Motor neuron (in vitro differentiated cells): ENCODE measurements around the gene TMEM135. TPM values are rescaled to one million over a fixed set of nuclear protein-coding genes. Genes with fewer than 3 reads are reported as not detected.

Experiments used
- ATAC-seq, 8 experiments: fragments of 200-7000 bp; cut with Tn5 transposase; replicated peaks in 6 of 8; 2 replicates each; pipeline ENCODE4 v1.8.0; 2021; ENCODE audit warnings: mild to moderate bottlenecking in 8 of 8, moderate library complexity in 8 of 8
- H3K27ac ChIP-seq, 2 donors: fragments of 250-450 bp; sonication (Bioruptor Pico); 2 replicates each; pipeline ENCODE4 v1.9.0; 2021; ENCODE audit warnings: antibody characterized with exemption in 2 of 2, mild to moderate bottlenecking in 2 of 2, moderate library complexity in 1 of 2
- H3K4me1 ChIP-seq, 2 donors: fragments of 250-450 bp; sonication (Bioruptor Pico); replicated peaks in 1 of 2; 2 replicates each; pipeline ENCODE4 v1.6.1; 2021; ENCODE audit warnings: antibody characterized with exemption in 2 of 2, mild to moderate bottlenecking in 2 of 2, moderate library complexity in 1 of 2
- H3K4me3 ChIP-seq, 5 donors: fragments of 250-450 bp; sonication (Bioruptor Pico); 2 replicates each; pipeline ENCODE4 v1.9.0; 2021; ENCODE audit warnings: antibody characterized with exemption in 5 of 5, mild to moderate bottlenecking in 5 of 5, moderate library complexity in 4 of 5
- WGBS, 10 experiments: fragments of 450-650 bp; shearing (Covaris generic); methylation state at CpG; one replicate each; pipeline ENCODE4 v1.0.0; 2022; 5-methylcytosine and 5-hydroxymethylcytosine counted together
- in situ Hi-C, 9 experiments: fragments of 400-800 bp; cut with MboI; loops; one replicate each; pipeline ENCODE4 v1.15.0; 2021; ENCODE audit warnings: low sequenced_read_pairs in 9 of 9, low pct_unique_long_range_greater_than_20kb in 2 of 9; ENCODE audit not compliant: unreplicated experiment in 9 of 9
- total RNA-seq, 8 experiments: library from RNA; unstranded; fragments of 300-600 nt; gene quantifications; 2 replicates each; pipeline versions ENCODE4 v1.2.3 to v1.2.4, GENCODE V29; 2022

The TMEM135 gene
- total RNA-seq, 8 experiments from 2014 or later, result 12.5 to 38.9 (median 21.8) TPM

- H3K4me1 ChIP-seq, result peaks cover 3 to 10% of the 10 kb centered on the region in 2 donors
- in situ Hi-C loops, result no loop called here
- no peak overlapping the region for H3K27ac ChIP-seq
- whole genome bisulfite sequencing, 10 experiments, result 80 to 100% (median 88%) methylated on average over 1 to 3 of the region's 3 CpGs; no CpG with 5 or more reads in 2 of the 10 experiments
- H3K4me3 ChIP-seq, result no peak overlapping the region
- ATAC-seq, result peak in 3 of 8 experiments; percentile 66 to 77 (median 72)
Measured at GRCh38 chr11:87300640-87301380, 263.1 kb downstream of the TMEM135 start.

GRCh38 chr11:87301785-87302540, 264.2 kb downstream of the TMEM135 start:
- 0 to 63% (median 37%) methylated on average over 1 to 2 of the region's 2 CpGs for WGBS, 10 experiments
- peak in 2 of 8 experiments; percentile 25 to 39 for ATAC-seq
- H3K4me1 ChIP-seq, result peaks cover 3 to 10% of the 10 kb centered on the region in 2 donors
- no peak overlapping the region for H3K4me3 ChIP-seq
- H3K27ac ChIP-seq, result no peak overlapping the region
- in situ Hi-C loops, result no loop called here

DNA sequence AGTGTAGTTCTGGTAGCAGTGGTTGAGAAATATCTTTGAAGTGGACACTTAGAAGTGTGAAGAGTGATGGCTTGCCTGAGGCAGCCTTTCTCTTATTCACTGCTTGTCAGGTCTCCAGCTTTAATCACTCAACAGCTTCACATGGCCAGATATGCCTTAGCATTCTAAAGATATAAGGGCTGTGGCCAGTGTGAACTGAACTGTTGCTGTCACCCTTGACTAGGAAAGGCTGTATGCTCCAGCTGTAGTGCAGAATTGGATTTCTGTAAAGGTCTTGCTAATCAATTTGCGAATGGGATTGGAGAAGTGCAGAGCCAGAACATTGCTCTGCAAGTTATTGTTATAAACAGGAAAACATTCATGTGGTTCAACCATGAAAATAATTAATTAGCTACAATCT, 266.7 kb downstream of the TMEM135 start:
- no peak overlapping the region for H3K4me3 ChIP-seq
- ATAC-seq, result peak in 2 of 8 experiments; percentile 55 to 76
- H3K4me1 ChIP-seq, result peaks cover 3 to 10% of the 10 kb centered on the region in 2 donors
- WGBS, 10 experiments, result 29 to 100% (median 86%) methylated on average over 1 of the region's 1 CpG; no CpG with 5 or more reads in 3 of the 10 experiments
- in situ Hi-C loops, result no loop called here
- H3K27ac ChIP-seq, result no peak overlapping the region

GRCh38 chr11:87306262-87306851, 268.6 kb downstream of the TMEM135 start:
- peaks cover 3 to 9% of the 10 kb centered on the region in 2 donors for H3K4me1 ChIP-seq
- 100% methylated on average over 1 of the region's 1 CpG; no CpG with 5 or more reads in 8 of the 10 experiments for WGBS, 10 experiments
- in situ Hi-C loops, result no loop called here
- ATAC-seq, result no peak
- no peak overlapping the region for H3K27ac ChIP-seq
- H3K4me3 ChIP-seq, result no peak overlapping the region

DNA sequence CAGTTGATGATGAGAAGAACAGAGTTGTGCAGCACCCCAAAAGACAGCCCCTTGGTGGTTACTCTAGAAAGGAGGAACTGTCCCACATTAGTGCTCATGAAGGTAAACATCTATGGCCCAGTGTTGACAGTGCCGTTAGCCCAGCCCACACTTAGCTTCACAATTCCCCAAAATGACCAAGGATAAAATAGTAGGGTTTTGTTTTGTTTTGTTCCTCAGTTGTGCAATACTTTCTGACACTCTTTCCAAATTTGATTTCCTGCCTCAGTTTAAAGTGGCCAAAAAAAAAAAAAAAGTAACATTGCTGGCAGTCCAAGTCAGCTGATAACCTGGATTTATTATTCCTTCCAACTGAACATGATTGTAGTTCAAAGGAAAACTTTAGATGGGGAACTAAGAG, 269.4 kb downstream of the TMEM135 start:
- no peak for ATAC-seq
- no peak overlapping the region for H3K27ac ChIP-seq
- peaks cover 3 to 5% of the 10 kb centered on the region in 2 donors for H3K4me1 ChIP-seq
- in situ Hi-C loops, result no loop called here
- H3K4me3 ChIP-seq, result no peak overlapping the region
- 82 to 100% (median 94%) methylated on average over 1 of the region's 1 CpG; no CpG with 5 or more reads in 4 of the 10 experiments for WGBS, 10 experiments

DNA sequence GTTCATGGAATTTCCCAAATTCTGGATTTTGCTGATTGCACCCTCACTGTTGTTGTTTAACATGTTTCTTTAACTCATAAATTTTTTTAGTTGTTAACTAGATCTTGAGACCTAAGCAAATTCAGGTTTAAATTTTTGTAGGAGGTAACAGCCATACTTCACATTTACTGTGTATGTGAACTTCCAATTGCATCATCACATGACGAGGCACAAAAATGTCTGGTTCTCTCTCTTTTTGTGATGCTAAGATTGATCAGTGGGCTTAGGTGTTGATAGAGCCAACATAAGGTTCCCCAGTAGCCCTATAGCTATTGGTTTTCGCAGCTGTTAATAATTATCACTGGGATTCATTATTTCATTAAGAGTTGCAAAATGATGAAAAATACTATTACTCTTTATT, 277.5 kb downstream of the TMEM135 start:
- in situ Hi-C loops, result no loop called here
- Histone ChIP-seq H3K4me1 (no peaks in the 10 kb centered on the region), H3K4me3 (no peak overlapping the region), H3K27ac (no peak overlapping the region)
- ATAC-seq, result no peak
- WGBS, 10 experiments, result 90 to 100% (median 100%) methylated on average over 1 to 2 of the region's 2 CpGs; no CpG with 5 or more reads in 2 of the 10 experiments

DNA sequence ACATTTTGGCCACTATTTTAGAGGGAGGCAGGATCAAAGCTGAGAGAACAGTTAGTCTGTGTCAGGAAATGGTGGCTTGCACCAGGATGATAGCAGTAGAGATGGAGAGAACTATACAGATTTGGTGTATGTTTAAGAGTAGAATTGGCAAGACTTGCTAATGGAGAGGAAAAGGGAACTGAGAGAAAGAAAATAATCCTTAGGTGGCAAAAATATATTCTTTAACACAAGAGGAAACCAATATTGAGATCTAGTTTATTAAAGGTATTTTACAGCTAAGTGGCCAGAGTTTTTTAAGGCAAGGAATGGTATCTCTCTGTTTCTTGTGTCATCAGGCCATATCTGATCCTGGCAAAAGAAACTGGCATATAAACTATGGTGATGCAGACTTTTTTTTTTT, 278.8 kb downstream of the TMEM135 start:
- no peaks in the 10 kb centered on the region for H3K4me1 ChIP-seq
- H3K27ac ChIP-seq, result no peak overlapping the region
- H3K4me3 ChIP-seq, result no peak overlapping the region
- ATAC-seq, result no peak
- in situ Hi-C loops, result no loop called here

DNA sequence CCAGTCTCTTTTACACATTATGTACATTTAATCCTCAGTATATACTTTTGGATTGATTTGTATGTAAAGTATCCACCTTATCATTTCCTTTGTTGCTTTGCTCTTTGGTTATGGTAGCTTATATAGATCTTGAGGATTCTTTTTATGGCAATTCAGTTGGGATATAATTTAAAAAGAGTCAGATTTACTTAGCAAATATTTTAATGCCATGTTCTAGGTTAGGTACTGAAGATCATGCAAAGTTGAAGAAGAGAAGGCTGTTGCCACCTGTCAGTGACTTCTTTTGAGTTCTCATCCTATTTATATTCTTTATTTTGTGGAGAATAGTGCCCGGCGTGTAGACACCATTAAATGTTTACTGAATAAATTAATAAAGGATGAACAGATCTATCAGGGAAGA, 279.7 kb downstream of the TMEM135 start:
- Histone ChIP-seq H3K27ac (no peak overlapping the region), H3K4me3 (no peak overlapping the region), H3K4me1 (no peaks in the 10 kb centered on the region)
- ATAC-seq, result no peak
- in situ Hi-C loops, result no loop called here
- WGBS, 10 experiments, result 86 to 100% (median 95%) methylated on average over 2 of the region's 2 CpGs; no CpG with 5 or more reads in 2 of the 10 experiments

DNA sequence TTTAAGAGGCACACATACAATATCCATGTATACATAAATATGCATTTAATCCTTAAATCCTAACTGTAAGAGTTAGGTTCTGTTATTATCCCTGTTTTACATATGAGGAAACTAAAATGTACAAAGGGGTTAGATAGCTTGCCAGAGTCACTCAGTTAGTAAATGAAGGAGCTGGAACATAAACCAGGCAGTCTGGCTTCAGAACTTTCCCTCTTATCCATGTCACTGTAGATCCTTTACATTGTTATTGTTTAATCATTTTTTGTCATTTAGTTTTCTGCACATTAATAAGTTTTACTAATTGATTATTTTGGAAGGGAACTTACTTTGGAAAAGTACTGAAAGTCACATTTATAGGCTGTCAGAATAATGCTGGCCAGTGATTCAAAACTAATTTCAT, 282.4 kb downstream of the TMEM135 start:
- Histone ChIP-seq H3K4me3 (no peak overlapping the region), H3K4me1 (no peaks in the 10 kb centered on the region), H3K27ac (no peak overlapping the region)
- peak in 1 of 8 experiments; percentile 78 for ATAC-seq
- in situ Hi-C loops, result no loop called here

- Histone ChIP-seq H3K4me1 (no peaks in the 10 kb centered on the region), H3K27ac (no peak overlapping the region), H3K4me3 (no peak overlapping the region)
- peak in 2 of 8 experiments; percentile 45 to 63 for ATAC-seq
- WGBS, 10 experiments, result 80 to 100% (median 100%) methylated on average over 1 of the region's 1 CpG; no CpG with 5 or more reads in 2 of the 10 experiments
- in situ Hi-C loops, result no loop called here
Measured at GRCh38 chr11:87322568-87322967, 284.8 kb downstream of the TMEM135 start.

GRCh38 chr11:87323899-87324298, 286.2 kb downstream of the TMEM135 start:
- H3K27ac ChIP-seq, result no peak overlapping the region
- no peak overlapping the region for H3K4me3 ChIP-seq
- ATAC-seq, result no peak
- 91 to 100% (median 98%) methylated on average over 2 to 5 of the region's 5 CpGs for WGBS, 10 experiments
- in situ Hi-C loops, result no loop called here
- no peaks in the 10 kb centered on the region for H3K4me1 ChIP-seq

GRCh38 chr11:87324817-87325489, 287.2 kb downstream of the TMEM135 start:
- in situ Hi-C loops, result no loop called here
- no peak for ATAC-seq

GRCh38 chr11:87325490-87325872, 287.7 kb downstream of the TMEM135 start:
- WGBS, 10 experiments, result 74 to 100% (median 95%) methylated on average over 2 to 3 of the region's 3 CpGs; no CpG with 5 or more reads in 1 of the 10 experiments
- in situ Hi-C loops, result no loop called here
- no peak for ATAC-seq
- no peaks in the 10 kb centered on the region for H3K4me1 ChIP-seq
- H3K27ac ChIP-seq, result no peak overlapping the region
- no peak overlapping the region for H3K4me3 ChIP-seq

More at GRCh38 chr11:87324817-87325489, 287.2 kb downstream of the TMEM135 start:
- Histone ChIP-seq H3K4me3 (no peak overlapping the region), H3K27ac (no peak overlapping the region), H3K4me1 (no peaks in the 10 kb centered on the region)
